ENCODE data around the gene SDCCAG8.

SDCCAG8 gene

GRCh38 chr1:243315455-243315854, 59.6 kb downstream of the SDCCAG8 start:
- Histone ChIP-seq H3K36me3 (ENCODE audit: insufficient read depth, low read length) (peaks cover 9% of the 10 kb centered on the region), H3K27ac (peak overlapping the region; percentile 68), H3K9me3 (ENCODE audit: low read depth, low read length) (no peaks in the 10 kb centered on the region), H3K9ac (ENCODE audit: insufficient read length) (peak overlapping the region; percentile 56), H3K4me3 (no peak overlapping the region)
- TF ChIP-seq POLR2AphosphoS5 (IDR thresholded peaks at IDR 0.05; ENCODE audit: borderline replicate concordance, low read depth, low read length) (no peak), FOXP2 (optimal IDR thresholded peaks at IDR 0.05; ENCODE audit: control extremely low read depth, extremely low read length, insufficient read depth) (no peak), EZH2 (IDR thresholded peaks at IDR 0.05) (no peak)
- no peak for DNase-seq (ENCODE audit: low read depth, low spot score)

GRCh38 chr1:243315893-243316292, 60.1 kb downstream of the SDCCAG8 start:
- Histone ChIP-seq H3K9ac (ENCODE audit: insufficient read length) (peak overlapping the region; percentile 56), H3K27ac (peak overlapping the region; percentile 68; the same call in 1 of the 2 replicates), H3K36me3 (ENCODE audit: insufficient read depth, low read length) (peaks cover 9% of the 10 kb centered on the region), H3K9me3 (ENCODE audit: low read depth, low read length) (no peaks in the 10 kb centered on the region), H3K4me3 (no peak overlapping the region)
- no peak for DNase-seq (ENCODE audit: low read depth, low spot score)
- no peak for TF ChIP-seq FOXP2 (optimal IDR thresholded peaks at IDR 0.05; ENCODE audit: control extremely low read depth, extremely low read length, insufficient read depth)
- no peak for TF ChIP-seq EZH2 (IDR thresholded peaks at IDR 0.05)
- no peak for TF ChIP-seq POLR2AphosphoS5 (IDR thresholded peaks at IDR 0.05; ENCODE audit: borderline replicate concordance, low read depth, low read length)

GRCh38 chr1:243316366-243316989, 60.6 kb downstream of the SDCCAG8 start:
- no peak overlapping the region for H3K4me3 ChIP-seq
- H3K36me3 ChIP-seq (ENCODE audit: insufficient read depth, low read length), result peaks cover 9% of the 10 kb centered on the region
- no peak for TF ChIP-seq EZH2 (IDR thresholded peaks at IDR 0.05)
- no peak for TF ChIP-seq POLR2AphosphoS5 (IDR thresholded peaks at IDR 0.05; ENCODE audit: borderline replicate concordance, low read depth, low read length)
- TF ChIP-seq FOXP2 (optimal IDR thresholded peaks at IDR 0.05; ENCODE audit: control extremely low read depth, extremely low read length, insufficient read depth), result no peak
- H3K9ac ChIP-seq (ENCODE audit: insufficient read length), result peak overlapping the region; percentile 17
- H3K9me3 ChIP-seq (ENCODE audit: low read depth, low read length), result no peaks in the 10 kb centered on the region
- DNase-seq (ENCODE audit: low read depth, low spot score), result no peak
- no peak overlapping the region; the same call in 1 of the 2 replicates for H3K27ac ChIP-seq

- TF ChIP-seq FOXP2 (optimal IDR thresholded peaks at IDR 0.05; ENCODE audit: control extremely low read depth, extremely low read length, insufficient read depth) (no peak), EZH2 (IDR thresholded peaks at IDR 0.05) (no peak), POLR2AphosphoS5 (IDR thresholded peaks at IDR 0.05; ENCODE audit: borderline replicate concordance, low read depth, low read length) (no peak)
- DNase-seq (ENCODE audit: low read depth, low spot score), result no peak
- Histone ChIP-seq H3K36me3 (ENCODE audit: insufficient read depth, low read length) (peaks cover 9% of the 10 kb centered on the region), H3K9me3 (ENCODE audit: low read depth, low read length) (no peaks in the 10 kb centered on the region), H3K4me3 (no peak overlapping the region), H3K9ac (ENCODE audit: insufficient read length) (no peak overlapping the region), H3K27ac (no peak overlapping the region)
Observed at GRCh38 chr1:243320224-243320623, 64.4 kb downstream of the SDCCAG8 start.

GRCh38 chr1:243322326-243322725, 66.5 kb downstream of the SDCCAG8 start:
- Histone ChIP-seq H3K27ac (no peak overlapping the region), H3K9ac (ENCODE audit: insufficient read length) (no peak overlapping the region), H3K9me3 (ENCODE audit: low read depth, low read length) (no peaks in the 10 kb centered on the region), H3K4me3 (no peak overlapping the region), H3K36me3 (ENCODE audit: insufficient read depth, low read length) (peaks cover 9% of the 10 kb centered on the region)
- TF ChIP-seq EZH2 (IDR thresholded peaks at IDR 0.05), result no peak
- TF ChIP-seq FOXP2 (optimal IDR thresholded peaks at IDR 0.05; ENCODE audit: control extremely low read depth, extremely low read length, insufficient read depth), result no peak
- TF ChIP-seq POLR2AphosphoS5 (IDR thresholded peaks at IDR 0.05; ENCODE audit: borderline replicate concordance, low read depth, low read length), result no peak
- no peak for DNase-seq (ENCODE audit: low read depth, low spot score)

GRCh38 chr1:243323491-243323890, 67.7 kb downstream of the SDCCAG8 start:
- TF ChIP-seq FOXP2 (optimal IDR thresholded peaks at IDR 0.05; ENCODE audit: control extremely low read depth, extremely low read length, insufficient read depth) (no peak), EZH2 (IDR thresholded peaks at IDR 0.05) (no peak), POLR2AphosphoS5 (IDR thresholded peaks at IDR 0.05; ENCODE audit: borderline replicate concordance, low read depth, low read length) (no peak)
- Histone ChIP-seq H3K9me3 (ENCODE audit: low read depth, low read length) (no peaks in the 10 kb centered on the region), H3K4me3 (no peak overlapping the region), H3K9ac (ENCODE audit: insufficient read length) (no peak overlapping the region), H3K27ac (no peak overlapping the region), H3K36me3 (ENCODE audit: insufficient read depth, low read length) (no peaks in the 10 kb centered on the region)
- no peak for DNase-seq (ENCODE audit: low read depth, low spot score)

GRCh38 chr1:243325305-243325890, 69.6 kb downstream of the SDCCAG8 start:
- no peaks in the 10 kb centered on the region for H3K36me3 ChIP-seq (ENCODE audit: insufficient read depth, low read length)
- no peak overlapping the region for H3K4me3 ChIP-seq
- H3K9ac ChIP-seq (ENCODE audit: insufficient read length), result no peak overlapping the region
- no peak for TF ChIP-seq FOXP2 (optimal IDR thresholded peaks at IDR 0.05; ENCODE audit: control extremely low read depth, extremely low read length, insufficient read depth)
- no peak for TF ChIP-seq EZH2 (IDR thresholded peaks at IDR 0.05)
- TF ChIP-seq POLR2AphosphoS5 (IDR thresholded peaks at IDR 0.05; ENCODE audit: borderline replicate concordance, low read depth, low read length), result no peak
- no peak overlapping the region for H3K27ac ChIP-seq
- peak; percentile 52 for DNase-seq (ENCODE audit: low read depth, low spot score)
- no peaks in the 10 kb centered on the region for H3K9me3 ChIP-seq (ENCODE audit: low read depth, low read length)

- H3K9me3 ChIP-seq (ENCODE audit: low read depth, low read length), result no peaks in the 10 kb centered on the region
- H3K9ac ChIP-seq (ENCODE audit: insufficient read length), result no peak overlapping the region
- no peak for DNase-seq (ENCODE audit: low read depth, low spot score)
- H3K27ac ChIP-seq, result no peak overlapping the region
- H3K36me3 ChIP-seq (ENCODE audit: insufficient read depth, low read length), result no peaks in the 10 kb centered on the region
- no peak overlapping the region for H3K4me3 ChIP-seq
- TF ChIP-seq EZH2 (IDR thresholded peaks at IDR 0.05) (no peak), POLR2AphosphoS5 (IDR thresholded peaks at IDR 0.05; ENCODE audit: borderline replicate concordance, low read depth, low read length) (no peak), FOXP2 (optimal IDR thresholded peaks at IDR 0.05; ENCODE audit: control extremely low read depth, extremely low read length, insufficient read depth) (no peak)
Observed at GRCh38 chr1:243332440-243332839, 76.6 kb downstream of the SDCCAG8 start.

Measured in SK-N-MC (cell line).